GM18499 (cell line): ENCODE data around the gene AIG1.

Experiments used
- ATAC-seq: cut with Tn5 transposase; IDR thresholded peaks from one replicate; pipeline ENCODE4 v1.9.1; 2021; ENCODE audit warnings: moderate number of reproducible peaks; ENCODE audit not compliant: insufficient read depth, unreplicated experiment

Gene AIG1

DNA sequence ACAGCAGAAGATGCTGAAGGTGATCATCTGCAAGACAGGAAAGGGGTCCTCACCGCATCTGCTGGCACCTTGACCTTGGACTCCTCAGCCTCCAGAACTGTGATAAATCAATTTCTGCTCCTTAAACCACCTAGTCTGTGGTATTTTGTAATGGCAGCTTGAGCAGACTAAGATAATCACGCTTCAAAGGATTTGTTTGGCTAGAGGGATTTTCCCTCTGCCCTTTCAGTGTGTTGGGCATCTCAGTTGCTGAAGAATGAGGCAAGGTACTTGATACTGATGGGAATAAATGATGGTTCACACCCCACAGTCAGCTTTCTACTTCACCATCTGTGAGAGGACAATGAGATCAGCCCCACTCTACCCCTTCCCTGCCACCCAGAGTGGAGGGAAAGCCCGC, 329.6 kb downstream of the AIG1 start:
- ATAC-seq, result no peak
